MG63 (cell line): Measurements from ENCODE around the gene CYB5A. TPM values are rescaled to one million over a fixed set of nuclear protein-coding genes. Genes with fewer than 3 reads are reported as not detected.
"Not testable (repeated sequence)": the region's sequence is repeated elsewhere in the genome, so short reads cannot be mapped to it uniquely, and the experiment has no call there.

Experiments used
- DNase-seq: peaks from one replicate; pipeline ENCODE4 v3.0.0-alpha.2; 2020
- H3K27me3 ChIP-seq: fragments of 250-450 bp; sonication (Bioruptor Pico); 2 replicates; pipeline ENCODE4 v1.5.1; 2020; ENCODE audit warnings: mild to moderate bottlenecking, moderate library complexity
- H3K36me3 ChIP-seq: fragments of 250-450 bp; sonication (Bioruptor Pico); 2 replicates; pipeline ENCODE4 v1.5.1; 2020; ENCODE audit warnings: mild to moderate bottlenecking, moderate library complexity
- H3K4me3 ChIP-seq: fragments of 250-450 bp; sonication (Bioruptor Pico); 2 replicates; pipeline ENCODE4 v1.5.1; 2020; ENCODE audit warnings: mild to moderate bottlenecking, moderate library complexity
- H3K9me3 ChIP-seq: fragments of 250-450 bp; sonication (Bioruptor Pico); 2 replicates; pipeline ENCODE4 v1.5.1; 2020; ENCODE audit warnings: mild to moderate bottlenecking, moderate library complexity
- total RNA-seq: library from RNA; depleted of rRNA; stranded (reverse); fragments of >200 nt; shearing (Covaris generic); gene quantifications from 2 replicates; pipeline ENCODE4 v1.2.3, GENCODE V29; 2014; ENCODE audit warnings: low replicate concordance; rRNA removed

The CYB5A gene, protein sequence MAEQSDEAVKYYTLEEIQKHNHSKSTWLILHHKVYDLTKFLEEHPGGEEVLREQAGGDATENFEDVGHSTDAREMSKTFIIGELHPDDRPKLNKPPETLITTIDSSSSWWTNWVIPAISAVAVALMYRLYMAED
- not detected in 2 replicates for total RNA-seq

DNA sequence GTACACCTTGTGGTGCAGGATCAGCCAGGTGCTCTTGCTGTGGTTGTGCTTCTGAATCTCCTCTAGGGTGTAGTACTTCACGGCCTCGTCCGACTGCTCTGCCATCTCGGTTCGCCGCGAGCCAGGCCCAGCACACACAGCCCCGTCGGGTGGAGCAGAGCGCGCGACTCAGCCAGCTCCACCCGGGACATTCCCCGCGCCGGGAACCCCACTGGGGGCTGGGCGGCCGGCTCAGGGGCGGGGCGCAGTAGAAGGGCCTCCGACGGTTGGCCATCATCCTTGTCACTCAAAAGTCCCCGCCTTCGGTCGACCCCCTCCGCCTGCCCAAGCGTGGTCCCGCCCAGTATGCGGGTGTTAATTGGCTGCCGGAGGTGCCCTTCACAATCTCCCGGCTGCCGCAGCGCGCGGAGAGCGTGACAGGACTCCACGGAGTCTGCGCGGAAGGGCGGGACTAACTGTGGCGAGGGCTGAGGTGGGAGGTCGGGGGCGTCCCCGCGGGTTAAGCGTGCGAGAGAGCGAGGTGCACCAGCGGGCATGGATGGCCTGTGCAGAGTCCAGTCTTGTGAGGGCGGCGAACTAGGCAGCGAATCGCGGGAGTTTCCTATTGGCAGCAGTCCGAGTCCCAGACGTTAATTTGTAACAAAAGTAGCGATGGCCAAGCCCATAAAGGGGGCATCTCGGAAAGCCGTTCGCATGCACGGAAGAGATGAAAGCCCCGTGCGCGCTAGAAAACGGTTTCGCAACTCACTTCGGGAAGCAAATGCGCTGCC, at the start of gene CYB5A:
CYB5A (minus strand) TSS at position 193 of the 770 bp plus-strand sequence; CDS start at position 105, 88 bp downstream.
- H3K36me3 ChIP-seq = no peaks in the 10 kb centered on the region
- no peak for DNase-seq
- H3K4me3 ChIP-seq = no peak within 1 kb of the TSS
- H3K27me3 ChIP-seq = no peaks in the 10 kb centered on the region
- peaks cover 12% of the 10 kb centered on the region for H3K9me3 ChIP-seq

DNA sequence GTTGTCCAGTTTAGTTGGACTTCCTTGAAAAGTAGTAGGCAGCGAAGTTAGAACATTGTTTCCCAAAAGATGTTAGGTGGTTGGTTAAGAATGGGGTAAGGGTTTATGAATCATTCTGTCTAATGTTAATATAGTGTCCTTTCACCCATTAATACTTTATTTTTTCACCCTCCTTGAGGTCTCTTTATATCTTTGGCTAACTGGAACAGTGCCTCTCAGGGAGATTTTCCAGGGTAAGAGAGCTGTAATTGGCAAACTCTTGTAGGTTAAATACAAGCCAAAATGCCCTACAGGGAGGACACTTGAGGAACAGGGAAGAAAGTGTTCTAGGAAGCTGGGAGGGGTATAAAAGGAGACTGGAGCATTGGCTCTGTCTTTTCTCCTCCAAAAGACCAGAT, 46.1 kb upstream of the CYB5A start:
- no peaks in the 10 kb centered on the region for H3K27me3 ChIP-seq
- no peaks in the 10 kb centered on the region for H3K36me3 ChIP-seq
- DNase-seq = no peak
- no peaks in the 10 kb centered on the region for H3K9me3 ChIP-seq
- no peak overlapping the region for H3K4me3 ChIP-seq

DNA sequence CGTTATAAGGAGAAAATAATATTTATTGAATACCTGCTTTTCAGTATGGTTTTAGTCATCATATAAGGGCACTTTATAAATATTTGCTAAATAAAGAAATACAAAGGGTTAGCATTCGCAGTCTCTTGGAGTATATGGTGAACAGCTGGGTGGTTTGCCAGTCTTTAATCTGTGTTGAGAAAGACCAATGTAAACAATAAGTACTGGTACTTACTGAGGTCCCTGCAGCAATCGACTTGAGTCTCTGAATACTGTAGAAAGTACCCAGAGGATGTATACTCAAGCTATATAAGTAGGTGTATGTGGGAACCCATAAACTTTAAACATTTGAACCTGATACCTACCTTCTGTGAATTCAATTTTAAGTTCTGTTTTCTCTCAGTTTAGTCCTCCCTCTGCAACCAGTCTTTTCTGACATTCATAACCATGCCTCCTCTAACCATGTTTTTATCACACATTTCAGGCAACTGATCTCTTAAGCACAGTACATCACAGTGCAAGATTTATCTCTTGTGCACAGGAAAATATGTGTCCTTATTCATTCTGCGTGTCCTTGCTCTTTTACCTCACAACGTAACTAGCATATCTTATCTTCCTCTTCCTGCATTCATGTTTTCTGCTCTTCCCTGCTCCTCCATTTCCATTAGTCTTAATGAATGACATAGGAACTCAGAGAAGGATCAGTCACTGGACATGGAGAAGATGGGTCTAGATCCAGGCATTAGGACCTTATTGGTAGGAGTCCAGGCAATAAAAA, 45.6 kb upstream of the CYB5A start:
- H3K27me3 ChIP-seq = no peaks in the 10 kb centered on the region

DNA sequence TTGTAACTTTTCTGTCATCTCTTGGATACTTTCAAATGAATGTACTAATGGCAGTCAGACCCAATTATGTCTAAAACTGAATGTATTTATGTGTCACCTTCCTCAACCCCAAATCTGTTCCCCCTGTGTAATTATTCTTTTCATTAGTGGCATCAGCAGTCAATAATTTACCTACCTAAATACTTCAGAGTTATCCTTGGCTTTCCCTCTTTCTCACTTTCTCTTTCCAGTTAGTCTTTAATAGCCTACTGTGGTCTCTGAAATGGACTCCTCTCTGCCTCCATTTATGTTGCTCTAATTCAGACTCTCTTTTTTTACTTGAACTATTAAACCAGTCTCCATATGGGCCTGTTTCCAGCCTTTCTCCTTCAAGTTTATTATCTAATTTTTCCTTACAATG, 44.9 kb upstream of the CYB5A start:
- no peaks in the 10 kb centered on the region for H3K27me3 ChIP-seq
- no peaks in the 10 kb centered on the region for H3K36me3 ChIP-seq
- no peak overlapping the region for H3K4me3 ChIP-seq
- DNase-seq = no peak
- no peaks in the 10 kb centered on the region for H3K9me3 ChIP-seq

More for the DNA sequence above, 45.6 kb upstream of the CYB5A start:
- no peaks in the 10 kb centered on the region for H3K9me3 ChIP-seq
- no peak for DNase-seq
- H3K36me3 ChIP-seq = no peaks in the 10 kb centered on the region
- no peak overlapping the region for H3K4me3 ChIP-seq

DNA sequence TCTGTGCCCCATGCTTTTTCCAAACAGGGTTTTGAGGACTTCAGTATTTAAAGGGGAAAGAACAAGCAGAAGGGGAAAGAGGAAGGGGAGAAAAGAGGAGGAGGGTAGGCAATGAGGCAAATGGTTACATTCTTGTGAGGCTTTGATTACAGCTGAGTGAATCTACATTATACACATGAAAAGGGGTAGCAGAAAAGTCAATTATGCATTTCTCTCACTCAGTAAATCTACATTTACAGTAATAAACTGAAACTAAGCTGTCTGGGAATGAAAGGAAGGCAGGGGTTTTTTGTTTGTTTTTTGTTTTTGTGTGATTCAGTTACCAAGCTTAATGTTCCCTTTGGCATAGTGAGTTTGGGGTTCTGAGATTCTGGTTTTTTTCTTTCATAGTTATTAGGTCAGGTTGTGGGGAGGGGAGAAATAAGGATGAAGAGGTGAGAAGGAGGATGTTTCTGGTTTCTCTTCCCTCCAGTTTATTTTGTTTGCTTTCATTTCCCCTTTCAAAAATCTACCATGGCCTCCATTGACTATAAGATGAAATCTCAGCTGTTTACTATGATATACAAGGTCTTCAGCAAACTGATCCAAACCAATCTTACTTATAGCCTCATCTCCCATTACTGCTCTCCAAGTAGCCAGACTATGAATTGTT, 42.6 kb upstream of the CYB5A start:
- Histone ChIP-seq H3K9me3 (no peaks in the 10 kb centered on the region), H3K36me3 (no peaks in the 10 kb centered on the region), H3K27me3 (no peaks in the 10 kb centered on the region), H3K4me3 (no peak overlapping the region)
- DNase-seq = no peak

DNA sequence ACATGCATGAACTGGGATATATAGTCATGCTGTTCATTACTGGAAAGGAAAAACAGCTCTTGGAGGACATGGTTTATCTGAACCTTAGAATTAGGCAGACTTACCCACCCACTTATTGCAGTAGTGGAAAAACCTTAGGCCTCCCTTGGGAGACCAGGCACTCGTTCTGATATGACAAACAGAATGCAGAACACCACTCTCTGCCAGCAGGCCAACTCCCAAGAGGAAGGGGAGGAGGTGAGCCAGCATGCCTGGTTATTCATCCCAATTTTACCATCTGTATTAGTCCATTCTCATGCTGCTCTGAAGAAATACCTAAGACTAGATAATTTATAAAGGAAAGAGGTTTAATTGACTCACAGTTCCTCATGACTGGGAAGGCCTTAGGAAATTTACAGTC, 41.3 kb upstream of the CYB5A start:
- H3K27me3 ChIP-seq = no peaks in the 10 kb centered on the region
- no peaks in the 10 kb centered on the region for H3K36me3 ChIP-seq
- no peak for DNase-seq
- no peaks in the 10 kb centered on the region for H3K9me3 ChIP-seq
- no peak overlapping the region for H3K4me3 ChIP-seq

DNA sequence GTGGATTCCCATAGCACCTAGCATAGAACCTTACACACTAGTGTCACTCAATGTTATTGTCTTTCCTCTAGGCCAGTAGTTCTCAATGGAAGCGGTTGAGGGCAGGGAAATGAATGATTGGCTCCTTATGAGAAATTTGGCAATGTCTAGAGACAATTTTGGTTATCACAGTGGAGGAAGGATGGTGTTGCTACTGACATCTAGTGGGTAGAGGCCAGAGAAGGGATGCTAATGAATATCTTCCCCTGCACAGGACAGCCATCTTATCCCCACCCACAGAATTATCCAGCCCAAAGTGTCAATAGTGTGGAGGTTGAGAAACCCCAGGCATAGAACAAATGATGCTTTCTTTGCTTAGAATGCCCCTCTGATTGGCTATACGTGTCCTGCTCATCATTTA, 39.6 kb upstream of the CYB5A start:
- no peaks in the 10 kb centered on the region for H3K9me3 ChIP-seq
- no peak for DNase-seq
- H3K4me3 ChIP-seq = no peak overlapping the region
- H3K36me3 ChIP-seq = no peaks in the 10 kb centered on the region
- H3K27me3 ChIP-seq = no peaks in the 10 kb centered on the region

DNA sequence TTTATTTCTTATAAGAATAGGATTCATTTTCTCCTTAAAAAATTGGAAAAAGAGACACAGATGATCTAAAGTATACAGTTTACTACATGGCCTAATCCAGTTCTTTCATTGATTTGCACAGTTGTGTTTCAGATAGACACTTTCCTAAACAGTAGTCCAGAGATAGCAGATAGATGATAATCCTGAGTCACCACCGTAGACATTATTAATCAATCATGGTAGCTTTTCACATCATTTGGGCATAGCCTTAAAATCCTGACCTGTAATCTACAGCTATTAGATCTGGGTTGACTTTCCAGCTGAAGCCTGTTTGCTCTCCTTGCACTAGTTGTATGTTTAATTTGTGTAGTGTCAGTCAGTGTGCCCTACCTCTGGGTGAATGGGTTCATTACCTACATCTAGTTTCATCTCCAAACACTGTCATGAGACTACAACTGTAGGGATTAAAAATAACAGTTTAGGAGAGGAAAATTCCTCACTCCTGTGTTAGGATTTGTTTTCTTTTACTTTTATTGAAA, 38.0 kb upstream of the CYB5A start:
- Histone ChIP-seq H3K36me3 (no peaks in the 10 kb centered on the region), H3K27me3 (no peaks in the 10 kb centered on the region), H3K4me3 (no peak overlapping the region), H3K9me3 (no peaks in the 10 kb centered on the region)
- no peak for DNase-seq

DNA sequence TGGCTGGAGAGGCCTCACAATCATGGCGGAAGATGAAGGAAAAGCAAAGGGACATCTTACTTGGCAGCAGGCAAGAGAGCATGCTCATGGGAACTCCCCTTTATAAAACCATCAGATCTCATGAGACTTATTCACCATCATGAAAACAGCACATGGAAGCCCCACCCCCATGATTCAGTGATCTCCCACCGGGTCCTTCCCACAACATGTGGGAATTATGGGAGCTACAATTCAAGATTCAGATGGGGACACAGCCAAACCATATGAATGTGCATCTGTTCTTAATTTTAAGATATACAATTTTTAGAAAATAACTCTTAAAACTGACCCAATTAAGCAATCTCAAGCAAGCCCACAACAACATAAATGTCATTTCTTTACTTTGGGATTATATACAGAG, 36.4 kb upstream of the CYB5A start:
- H3K27me3 ChIP-seq = no peaks in the 10 kb centered on the region
- no peak for DNase-seq
- H3K4me3 ChIP-seq = no peak overlapping the region
- H3K36me3 ChIP-seq = no peaks in the 10 kb centered on the region
- H3K9me3 ChIP-seq = no peaks in the 10 kb centered on the region

DNA sequence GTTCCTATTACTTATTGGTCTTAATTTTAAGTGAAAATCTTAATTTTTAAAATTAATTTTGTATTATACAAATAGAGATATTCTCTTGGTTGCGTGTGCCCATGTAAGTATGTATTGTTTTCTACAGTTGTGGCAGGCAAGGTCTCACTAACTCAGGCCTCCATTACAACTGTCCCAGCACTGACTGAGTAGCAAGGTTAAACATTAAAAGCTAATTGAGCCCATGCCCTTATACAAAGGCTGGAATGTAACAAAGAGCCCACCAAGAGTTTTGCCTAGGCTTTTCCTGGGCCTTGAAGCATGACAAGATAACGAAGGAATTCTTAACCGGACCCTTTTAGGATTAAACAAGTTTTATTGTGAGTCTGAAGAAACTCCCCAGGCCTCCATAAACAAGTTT, 35.0 kb upstream of the CYB5A start:
- H3K27me3 ChIP-seq, H3K36me3 ChIP-seq, DNase-seq, H3K9me3 ChIP-seq, H3K4me3 ChIP-seq: not testable (repeated sequence)

DNA sequence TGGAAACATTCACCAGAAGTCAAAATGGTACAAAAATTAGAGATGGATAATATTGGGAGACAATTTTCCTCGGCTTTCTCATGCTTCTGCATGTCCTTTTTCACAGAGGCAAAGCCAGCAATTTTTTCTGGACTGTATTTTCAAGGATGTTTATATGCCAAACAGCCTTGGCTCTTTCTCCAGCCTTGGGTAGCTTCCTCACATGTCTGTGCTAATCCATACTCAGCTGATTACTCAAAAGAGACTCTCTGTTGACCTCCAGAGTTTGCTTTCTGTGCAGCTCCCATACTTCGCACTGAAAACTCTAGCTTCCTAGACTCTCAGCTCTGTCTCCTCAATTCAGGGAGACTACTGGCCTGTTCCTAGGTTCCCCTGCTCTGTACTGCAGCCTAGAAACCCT, 34.5 kb upstream of the CYB5A start:
- Histone ChIP-seq H3K36me3 (no peaks in the 10 kb centered on the region), H3K27me3 (no peaks in the 10 kb centered on the region), H3K4me3 (no peak overlapping the region), H3K9me3 (no peaks in the 10 kb centered on the region)
- DNase-seq = no peak

DNA sequence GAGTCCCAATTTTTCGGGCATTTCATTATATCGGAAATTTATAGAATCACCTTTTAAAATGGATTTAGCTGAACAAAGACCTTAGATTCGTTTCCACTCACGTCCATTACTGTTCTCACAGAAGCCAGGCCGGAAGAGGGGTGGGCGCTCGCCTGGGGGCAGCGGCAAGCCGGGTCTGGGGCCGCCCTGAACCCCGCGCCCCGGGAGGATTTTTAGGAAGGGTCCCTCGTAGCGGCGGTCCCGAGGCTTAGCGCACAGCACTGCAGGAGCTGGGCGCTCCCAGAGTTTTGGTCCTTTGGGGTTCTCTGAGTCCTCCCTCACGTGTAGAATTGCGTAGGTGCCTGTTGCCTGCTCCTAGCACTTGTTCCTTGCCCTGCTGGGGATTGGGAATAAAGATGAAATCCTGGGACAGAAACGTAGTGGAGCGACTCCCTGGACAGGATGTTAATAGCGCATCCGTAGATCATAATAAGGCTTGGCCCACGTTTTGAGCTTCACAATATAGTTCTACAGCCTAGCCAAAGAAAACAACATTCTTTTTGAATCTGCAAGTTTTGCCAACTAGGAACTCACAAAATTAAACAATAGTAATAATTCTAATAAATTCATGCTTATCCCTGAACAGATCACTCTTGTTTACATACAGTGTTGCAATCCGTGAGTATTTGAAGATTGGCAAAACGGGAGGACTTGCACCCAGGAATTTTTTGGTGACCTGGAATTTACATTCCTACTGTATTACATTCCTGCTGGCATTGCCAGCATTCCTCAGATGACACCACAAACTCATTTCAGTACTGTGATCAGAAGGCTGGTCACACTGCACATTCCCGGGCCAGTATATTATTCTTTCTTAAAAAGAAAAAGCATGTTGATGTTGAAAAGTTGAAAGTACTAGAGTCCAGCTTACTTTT, 24.8 kb upstream of the CYB5A start:
- H3K9me3 ChIP-seq = no peaks in the 10 kb centered on the region
- DNase-seq = peak; percentile 69
- no peak overlapping the region for H3K4me3 ChIP-seq
- no peaks in the 10 kb centered on the region for H3K27me3 ChIP-seq
- H3K36me3 ChIP-seq = no peaks in the 10 kb centered on the region

DNA sequence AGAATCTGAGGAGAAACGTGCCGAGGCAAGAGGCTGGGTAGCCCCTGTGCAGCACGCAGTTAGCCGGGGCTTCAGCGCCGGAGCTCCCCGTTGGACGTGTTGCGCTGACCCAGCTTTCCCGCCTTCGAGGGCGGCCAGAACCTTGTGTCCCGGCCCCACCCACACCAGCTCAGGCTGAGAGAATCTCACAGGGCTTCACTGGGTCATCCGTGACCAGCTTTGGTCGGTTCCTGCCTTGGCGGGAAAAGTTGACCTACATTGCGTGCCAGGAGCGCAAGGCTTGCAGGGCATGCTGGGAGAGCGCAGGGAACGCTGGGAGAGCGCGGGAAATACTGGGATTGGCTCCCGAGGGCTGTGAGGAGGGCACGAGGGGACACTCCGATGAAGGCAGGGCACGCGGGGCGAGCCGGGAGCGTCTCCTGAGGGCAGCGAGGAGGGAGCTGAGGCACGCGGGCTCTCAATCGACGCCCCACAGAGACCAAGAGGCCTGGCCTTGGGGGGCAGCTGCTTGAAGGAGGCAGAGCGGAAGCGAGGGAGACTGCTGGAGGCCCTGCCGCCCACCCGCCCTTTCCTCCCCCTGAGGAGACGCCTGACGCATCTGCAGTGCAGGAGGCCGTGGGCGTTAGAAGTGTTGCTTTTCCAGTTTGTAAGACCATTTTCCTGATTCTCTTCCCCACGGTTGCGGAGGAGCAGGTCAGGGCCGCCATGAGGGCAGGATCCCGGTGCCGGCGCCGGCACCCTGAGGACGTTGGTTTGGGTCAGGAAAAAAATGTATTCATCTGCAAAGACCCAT, 23.9 kb upstream of the CYB5A start, which contains the start of gene C18orf63:
C18orf63 (plus strand) TSS at position 376 of the 793 bp plus-strand sequence. CDS start 2,027 bp downstream, outside the sequence.
- no peak within 1 kb of the TSS for H3K4me3 ChIP-seq
- H3K9me3 ChIP-seq = no peaks in the 10 kb centered on the region
- H3K27me3 ChIP-seq = no peaks in the 10 kb centered on the region
- DNase-seq = no peak
- no peaks in the 10 kb centered on the region for H3K36me3 ChIP-seq

DNA sequence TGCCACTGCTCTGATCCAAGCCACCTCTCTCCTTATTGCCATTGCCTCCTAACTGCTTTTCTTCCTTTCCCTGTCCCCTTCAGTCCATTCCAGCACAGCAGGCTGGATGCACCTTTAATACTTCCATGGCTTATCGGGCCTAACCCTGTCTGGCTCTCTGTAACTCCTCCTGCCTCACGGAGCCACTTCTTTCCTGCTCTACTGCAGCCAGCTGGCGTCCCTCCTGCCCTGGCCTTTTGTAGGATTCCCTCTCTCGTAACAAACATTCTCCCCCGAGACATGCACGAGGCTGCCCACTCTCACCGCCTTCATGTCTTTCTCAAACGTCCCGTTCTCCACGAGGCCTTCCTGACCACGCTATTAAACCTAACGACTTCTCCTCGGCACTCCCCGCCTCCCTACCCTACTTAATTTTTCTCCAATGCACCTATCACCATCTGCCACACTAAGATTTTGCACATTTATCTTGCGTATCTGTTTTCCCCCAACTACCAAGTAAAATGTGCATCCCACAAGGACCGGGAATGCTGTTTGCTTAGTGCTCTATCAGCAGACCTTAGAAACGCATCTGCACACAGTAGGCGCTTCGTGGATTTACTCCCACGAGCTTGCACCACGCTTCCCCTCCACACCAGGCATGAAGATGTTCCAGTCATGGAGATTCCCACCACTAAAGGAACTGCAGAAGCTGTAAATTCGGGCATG, 23.1 kb upstream of the CYB5A start:
- no peaks in the 10 kb centered on the region for H3K27me3 ChIP-seq
- H3K4me3 ChIP-seq = no peak overlapping the region
- no peak for DNase-seq
- no peaks in the 10 kb centered on the region for H3K9me3 ChIP-seq
- H3K36me3 ChIP-seq = no peaks in the 10 kb centered on the region

DNA sequence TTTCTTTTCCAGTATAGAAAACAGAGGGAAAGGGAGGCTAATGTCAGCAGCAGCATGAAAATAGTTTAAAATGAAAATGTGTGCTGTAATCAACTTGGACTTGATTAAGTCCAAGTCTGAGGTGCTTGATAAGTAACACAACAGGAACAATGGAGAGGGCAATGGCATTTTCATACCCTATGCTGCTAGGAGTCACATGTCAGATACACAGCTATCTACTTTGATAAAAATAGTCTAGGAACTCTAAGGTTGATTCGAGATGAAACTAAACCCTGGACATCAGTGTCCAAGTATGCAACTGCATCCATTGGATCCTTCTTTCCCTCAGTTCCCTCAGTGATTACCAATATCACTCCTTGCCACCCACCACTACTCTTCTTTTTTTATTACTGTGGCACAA, 19.2 kb upstream of the CYB5A start:
- Histone ChIP-seq H3K9me3 (no peaks in the 10 kb centered on the region), H3K36me3 (no peaks in the 10 kb centered on the region), H3K27me3 (no peaks in the 10 kb centered on the region), H3K4me3 (no peak overlapping the region)
- no peak for DNase-seq
